Measurements from ENCODE around the gene NDUFB6.

GRCh38 chr9:32573821-32574220 is 862 bp upstream of the NDUFB6 start:
- TF ChIP-seq BACH2 (CRISPR knock-in tag; IDR thresholded peaks at IDR 0.05; ENCODE audit: borderline replicate concordance) (no peak), ISL1 (CRISPR knock-in tag; IDR thresholded peaks at IDR 0.05) (no peak), POU6F1 (CRISPR knock-in tag; IDR thresholded peaks at IDR 0.05; ENCODE audit: borderline replicate concordance, low read depth) (no peak), ZNF8 (CRISPR knock-in tag; IDR thresholded peaks at IDR 0.05) (no peak), ZFP3 (CRISPR knock-in tag; IDR thresholded peaks at IDR 0.05) (no peak), SNAI2 (CRISPR knock-in tag; IDR thresholded peaks at IDR 0.05) (no peak), CSDC2 (CRISPR knock-in tag; IDR thresholded peaks at IDR 0.05) (no peak), ESRRG (CRISPR knock-in tag; IDR thresholded peaks at IDR 0.05) (no peak), OSR1 (CRISPR knock-in tag; IDR thresholded peaks at IDR 0.05) (no peak), RARB (CRISPR knock-in tag; IDR thresholded peaks at IDR 0.05) (no peak), TCF4 (CRISPR knock-in tag; IDR thresholded peaks at IDR 0.05; ENCODE audit: borderline replicate concordance) (no peak), ZC3H10 (CRISPR knock-in tag; IDR thresholded peaks at IDR 0.05) (no peak)
- TF ChIP-seq, protein P1, sequence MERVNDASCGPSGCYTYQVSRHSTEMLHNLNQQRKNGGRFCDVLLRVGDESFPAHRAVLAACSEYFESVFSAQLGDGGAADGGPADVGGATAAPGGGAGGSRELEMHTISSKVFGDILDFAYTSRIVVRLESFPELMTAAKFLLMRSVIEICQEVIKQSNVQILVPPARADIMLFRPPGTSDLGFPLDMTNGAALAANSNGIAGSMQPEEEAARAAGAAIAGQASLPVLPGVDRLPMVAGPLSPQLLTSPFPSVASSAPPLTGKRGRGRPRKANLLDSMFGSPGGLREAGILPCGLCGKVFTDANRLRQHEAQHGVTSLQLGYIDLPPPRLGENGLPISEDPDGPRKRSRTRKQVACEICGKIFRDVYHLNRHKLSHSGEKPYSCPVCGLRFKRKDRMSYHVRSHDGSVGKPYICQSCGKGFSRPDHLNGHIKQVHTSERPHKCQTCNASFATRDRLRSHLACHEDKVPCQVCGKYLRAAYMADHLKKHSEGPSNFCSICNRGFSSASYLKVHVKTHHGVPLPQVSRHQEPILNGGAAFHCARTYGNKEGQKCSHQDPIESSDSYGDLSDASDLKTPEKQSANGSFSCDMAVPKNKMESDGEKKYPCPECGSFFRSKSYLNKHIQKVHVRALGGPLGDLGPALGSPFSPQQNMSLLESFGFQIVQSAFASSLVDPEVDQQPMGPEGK (CRISPR knock-in tag; IDR thresholded peaks at IDR 0.05; ENCODE audit: borderline replicate concordance), result no peak

All from SK-N-SH treated with all-trans-retinoic acid at 6 μM for 48 hours (cell line).